ENCODE data around the gene RNF38. TPM values are rescaled to one million over a fixed set of nuclear protein-coding genes. Genes with fewer than 3 reads are reported as not detected.

The RNF38 gene
- total RNA-seq, 3 donors from 2014 or later (not counting 1 experiment from before 2014, with no cell fraction given): 70.9 to 90.0 (median 76.5) TPM

DNA sequence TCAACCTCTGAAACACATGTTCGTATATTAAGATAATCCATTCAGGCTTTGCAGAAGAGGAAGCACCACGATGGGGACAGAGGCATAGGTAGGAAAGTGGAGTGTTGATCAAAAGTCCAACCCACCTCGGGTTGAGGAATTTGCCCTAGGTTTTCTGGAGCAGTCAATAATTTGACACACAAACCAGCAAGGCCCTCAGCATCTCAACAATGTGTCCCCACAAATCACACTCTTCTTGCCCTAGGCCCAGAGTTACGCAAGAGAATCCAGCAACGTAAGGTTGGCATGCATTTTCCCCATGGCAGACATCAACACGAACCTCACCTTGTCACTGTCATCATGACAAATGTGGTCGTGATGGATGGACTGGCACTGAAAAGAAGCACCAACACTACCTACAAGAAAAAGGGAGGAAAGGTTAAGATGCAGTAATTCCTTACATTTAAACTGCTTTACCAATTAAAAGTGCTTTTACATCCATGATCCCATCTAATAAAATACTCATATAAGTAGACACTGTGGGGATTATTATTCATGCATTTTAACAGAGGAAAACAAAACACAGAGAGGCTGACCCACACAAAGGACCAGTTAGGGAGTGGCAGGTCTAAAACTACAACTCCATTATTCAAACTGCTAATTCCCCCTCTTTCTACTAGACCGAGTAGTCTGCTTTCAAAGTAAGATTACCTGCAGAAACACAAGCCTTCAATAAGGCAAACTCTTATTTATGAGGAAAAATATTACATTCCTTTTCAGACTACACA lies 24.4 kb upstream of the RNF38 start:
- intact Hi-C loops (cut with micrococcal nuclease): no loop called here
- ATAC-seq: no peak
- Histone ChIP-seq H3K4me3 (ENCODE audit: low read length) (no peak overlapping the region), H3K9me3 (ENCODE audit: control insufficient read depth, insufficient read depth, low read length) (no peaks in the 10 kb centered on the region), H3K36me3 (ENCODE audit: control insufficient read depth, insufficient read depth, low read length) (peaks cover 6% of the 10 kb centered on the region), H3K27ac (ENCODE audit: low read length) (no peak overlapping the region), H3K27me3 (ENCODE audit: control insufficient read depth, insufficient read depth, low read length) (no peaks in the 10 kb centered on the region), H3K4me1 (ENCODE audit: control insufficient read depth, insufficient read depth, low read length) (no peaks in the 10 kb centered on the region)
- no peaks in the 10 kb centered on the region for H3K36me3 Mint-ChIP-seq
- H3K4me3 Mint-ChIP-seq: no peak overlapping the region
- peak overlapping the region in 1 of 2 donors; percentile 43 for H3K27ac Mint-ChIP-seq
- 89% methylated on average over 8 of the region's 8 CpGs for WGBS (ENCODE audit: insufficient coverage)
- TF ChIP-seq CTCF (IDR thresholded peaks at IDR 0.05): no peak
- H3K4me1 Mint-ChIP-seq: peaks cover 28 to 39% of the 10 kb centered on the region in 2 donors
- H3K27me3 Mint-ChIP-seq (ENCODE audit: low read depth in 2 of 2): no peaks in the 10 kb centered on the region
- DNase-seq: no peak
- H3K9me3 Mint-ChIP-seq: no peaks in the 10 kb centered on the region

- peaks cover 6% of the 10 kb centered on the region for H3K36me3 ChIP-seq (ENCODE audit: control insufficient read depth, insufficient read depth, low read length)
- Mint-ChIP-seq H3K9me3 (no peaks in the 10 kb centered on the region), H3K4me3 (no peak overlapping the region), H3K27me3 (ENCODE audit: low read depth in 2 of 2) (no peaks in the 10 kb centered on the region), H3K36me3 (no peaks in the 10 kb centered on the region), H3K27ac (no peak overlapping the region), H3K4me1 (peaks cover 28 to 30% of the 10 kb centered on the region in 2 donors)
- intact Hi-C loops (cut with micrococcal nuclease): no loop called here
- DNase-seq (no peak), ATAC-seq (no peak)
- H3K27ac ChIP-seq (ENCODE audit: low read length): no peak overlapping the region
- H3K4me1 ChIP-seq (ENCODE audit: control insufficient read depth, insufficient read depth, low read length): no peaks in the 10 kb centered on the region
- 98% methylated on average over 3 of the region's 3 CpGs for WGBS (ENCODE audit: insufficient coverage)
- H3K27me3 ChIP-seq (ENCODE audit: control insufficient read depth, insufficient read depth, low read length): no peaks in the 10 kb centered on the region
- no peak overlapping the region for H3K4me3 ChIP-seq (ENCODE audit: low read length)
- TF ChIP-seq CTCF (IDR thresholded peaks at IDR 0.05): no peak
- H3K9me3 ChIP-seq (ENCODE audit: control insufficient read depth, insufficient read depth, low read length): no peaks in the 10 kb centered on the region
Observed at GRCh38 chr9:36423206-36423605, 23.1 kb upstream of the RNF38 start.

DNA sequence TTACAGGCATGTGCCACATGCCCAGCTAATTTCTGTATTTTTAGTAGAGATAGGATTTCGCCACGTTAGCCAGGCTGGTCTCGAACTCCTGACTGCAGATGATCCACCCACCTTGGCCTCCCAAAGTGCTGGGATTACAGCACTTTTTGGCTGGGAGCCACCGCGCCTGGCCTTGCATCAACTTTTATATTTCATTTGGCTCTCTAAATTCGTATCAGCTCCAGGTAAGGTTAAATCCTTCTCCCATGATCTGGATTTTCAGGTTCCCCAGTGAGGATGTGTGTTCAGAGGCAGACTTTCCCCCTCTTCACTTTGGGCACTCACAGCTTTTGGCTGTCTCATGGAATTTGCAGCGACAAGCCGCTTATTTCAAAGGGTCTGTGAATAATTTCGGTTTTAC lies 16.8 kb upstream of the RNF38 start:
- no peaks in the 10 kb centered on the region for H3K9me3 ChIP-seq (ENCODE audit: control insufficient read depth, insufficient read depth, low read length)
- Mint-ChIP-seq H3K9me3 (no peaks in the 10 kb centered on the region), H3K4me1 (peaks cover 5 to 24% of the 10 kb centered on the region in 2 donors), H3K27me3 (ENCODE audit: low read depth in 2 of 2) (no peaks in the 10 kb centered on the region), H3K27ac (no peak overlapping the region), H3K4me3 (no peak overlapping the region), H3K36me3 (no peaks in the 10 kb centered on the region)
- H3K27me3 ChIP-seq (ENCODE audit: control insufficient read depth, insufficient read depth, low read length): no peaks in the 10 kb centered on the region
- H3K36me3 ChIP-seq (ENCODE audit: control insufficient read depth, insufficient read depth, low read length): peaks cover 5% of the 10 kb centered on the region
- intact Hi-C loops (cut with micrococcal nuclease): no loop called here
- H3K4me1 ChIP-seq (ENCODE audit: control insufficient read depth, insufficient read depth, low read length): no peaks in the 10 kb centered on the region
- DNase-seq (no peak), ATAC-seq (no peak)
- 94% methylated on average over 9 of the region's 9 CpGs for WGBS (ENCODE audit: insufficient coverage)
- H3K4me3 ChIP-seq (ENCODE audit: low read length): no peak overlapping the region
- no peak for TF ChIP-seq CTCF (IDR thresholded peaks at IDR 0.05)
- H3K27ac ChIP-seq (ENCODE audit: low read length): no peak overlapping the region

Data from natural killer cell (primary cell).